Testis (tissue), 3 donors: ENCODE data around the gene GPR171. TPM values are rescaled to one million over a fixed set of nuclear protein-coding genes. Genes with fewer than 3 reads are reported as not detected.

Source experiments
- DNase-seq: peaks from one replicate; pipeline ENCODE4 v3.0.0-alpha.2; 2019
- H3K27ac ChIP-seq, 2 donors: fragments of 200-600 bp; sonication (generic); one replicate each; pipeline ENCODE4 v1.5.1; 2019
- H3K27me3 ChIP-seq: fragments of 200-600 bp; sonication (generic); one replicate; pipeline ENCODE4 v1.5.1; 2019
- H3K36me3 ChIP-seq: fragments of 200-600 bp; sonication (generic); one replicate; pipeline ENCODE4 v1.5.1; 2017; ENCODE audit warnings: low read depth; ENCODE audit errors: missing control alignments
- H3K4me1 ChIP-seq: fragments of 200-600 bp; sonication (generic); one replicate; pipeline ENCODE4 v1.5.1; 2019
- H3K4me3 ChIP-seq, 2 donors: fragments of 200-600 bp; sonication (generic); one replicate each; pipeline ENCODE4 v1.5.1; 2017 to 2019
- H3K9me3 ChIP-seq: fragments of 200-600 bp; sonication (generic); one replicate; pipeline ENCODE4 v1.5.1; 2017
- POLR2A ChIP-seq: fragments of 450-650 bp; IDR thresholded peaks from one replicate; pipeline ENCODE4 v1.6.1; 2017; ENCODE audit warnings: antibody characterized with exemption, mild to moderate bottlenecking, moderate library complexity
- WGBS, 2 donors: methylation state at CpG; one replicate each; pipeline ENCODE4 v1.1.5; 2018; 5-methylcytosine and 5-hydroxymethylcytosine counted together
- intact Hi-C: fragments of 100-400 bp; cut with DNase I; formaldehyde crosslinking; loops from one replicate; pipeline ENCODE4 v1.15.1; 2023; ENCODE audit warnings: low total_unique reads
- polyA plus RNA-seq: library from polyadenylated mRNA; stranded (reverse); fragments of 350-450 nt; fragmentation: Illumina TruSeq; extraction: RNeasy Lipid Tissue Mini Kit (QIAGEN cat#74804); gene quantifications from one replicate; pipeline ENCODE4 v1.2.3, GENCODE V29; 2014; ENCODE audit warnings: low read depth, low replicate concordance; ENCODE audit not compliant: insufficient read depth
- total RNA-seq, 2 donors: library from RNA; depleted of rRNA; stranded (reverse); fragments of >200 nt; gene quantifications; one replicate each; pipeline ENCODE4 v1.2.3, GENCODE V29; 2016
- TF ChIP-seq, protein P1 (sequence below), 3 experiments: fragments of 450-650 bp in 2 of 3; fragments of 200-600 bp in 1 of 3; sonication (generic) in 1 of 3; IDR thresholded peaks; one replicate each; pipeline ENCODE4 v1.5.1; 2016 to 2019; ENCODE audit warnings: antibody characterized with exemption in 3 of 3, mild to moderate bottlenecking in 2 of 3, moderate library complexity in 1 of 3

GPR171 gene
- total and polyA plus RNA-seq, 3 donors from 2014 or later = 0.22 to 0.62 TPM; not detected in 1

DNA sequence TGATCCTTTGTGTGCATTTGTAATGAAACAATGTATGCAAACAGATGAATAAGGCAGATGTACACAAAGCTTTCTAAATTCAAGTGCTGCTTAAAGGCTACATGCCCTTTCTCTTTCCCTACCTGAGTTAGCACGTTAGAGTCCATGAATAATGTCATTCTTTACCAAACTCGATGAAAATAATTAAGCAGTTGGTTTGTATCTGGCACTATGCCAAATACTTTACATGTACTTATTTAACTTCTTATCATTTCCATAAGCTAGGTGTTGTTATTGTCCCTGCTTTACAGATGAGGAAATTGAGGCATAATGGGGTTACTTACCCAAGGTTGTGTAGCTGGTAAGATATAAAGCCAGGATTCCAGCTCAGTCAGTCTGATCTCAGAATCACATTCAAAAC is 2.4 kb downstream of the GPR171 start:
- H3K4me3 ChIP-seq = no peak overlapping the region
- intact Hi-C loops = no loop called here
- WGBS, 2 donors = 68 to 69% methylated on average over 2 of the region's 2 CpGs

DNA sequence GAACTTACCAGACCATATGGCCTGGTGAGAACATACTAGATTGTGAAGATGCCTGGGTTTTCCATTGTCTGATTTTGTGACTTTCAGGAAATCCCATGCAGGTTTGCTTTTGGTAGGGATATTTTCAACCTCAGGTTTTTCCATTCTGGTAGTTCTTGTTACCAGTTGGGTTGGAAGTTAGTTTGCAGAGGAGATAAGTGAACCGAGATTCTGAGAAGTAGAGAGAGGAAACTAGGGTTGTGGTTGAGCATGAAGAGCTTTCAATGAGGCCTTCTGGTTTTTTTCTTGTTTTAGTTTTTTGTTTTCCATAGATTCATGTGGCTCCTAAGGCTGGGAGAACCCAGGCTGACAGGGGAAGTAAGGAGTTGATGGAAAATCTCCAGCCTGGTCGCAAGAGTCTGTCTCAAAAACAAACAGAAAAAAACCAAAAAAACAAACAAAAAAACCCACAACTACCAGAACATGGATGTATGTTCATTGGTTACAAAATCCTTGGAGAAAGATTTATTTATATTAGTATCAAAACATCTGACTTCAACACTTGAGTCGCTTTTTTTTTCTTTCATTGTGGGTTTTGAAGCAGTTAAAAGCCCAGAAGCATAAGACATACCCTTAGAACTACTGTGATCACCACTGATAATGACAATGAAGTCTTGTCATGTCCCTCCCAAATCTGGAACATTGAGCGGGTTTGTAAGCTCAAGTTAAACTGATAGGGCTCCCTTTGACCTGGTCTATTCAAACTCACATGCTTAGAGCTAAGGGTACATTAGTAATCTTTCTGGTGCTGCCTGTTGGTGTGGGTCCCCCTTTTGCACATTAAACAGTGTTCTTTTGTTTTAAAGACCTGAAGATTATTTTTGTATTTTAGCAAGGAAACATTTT is 3.2 kb downstream of the GPR171 start:
- no peak overlapping the region for H3K4me3 ChIP-seq
- TF ChIP-seq POLR2A = no peak
- H3K9me3 ChIP-seq = no peaks in the 10 kb centered on the region
- H3K27me3 ChIP-seq = no peaks in the 10 kb centered on the region
- no peaks in the 10 kb centered on the region for H3K36me3 ChIP-seq
- no peaks in the 10 kb centered on the region for H3K4me1 ChIP-seq
- no peak for DNase-seq
- no peak overlapping the region for H3K27ac ChIP-seq
- WGBS, 2 donors = 91 to 92% methylated on average over 4 of the region's 4 CpGs
- intact Hi-C loops = no loop called here

More for the DNA sequence above, 2.4 kb downstream of the GPR171 start:
- TF ChIP-seq POLR2A = no peak
- TF ChIP-seq, protein P1, sequence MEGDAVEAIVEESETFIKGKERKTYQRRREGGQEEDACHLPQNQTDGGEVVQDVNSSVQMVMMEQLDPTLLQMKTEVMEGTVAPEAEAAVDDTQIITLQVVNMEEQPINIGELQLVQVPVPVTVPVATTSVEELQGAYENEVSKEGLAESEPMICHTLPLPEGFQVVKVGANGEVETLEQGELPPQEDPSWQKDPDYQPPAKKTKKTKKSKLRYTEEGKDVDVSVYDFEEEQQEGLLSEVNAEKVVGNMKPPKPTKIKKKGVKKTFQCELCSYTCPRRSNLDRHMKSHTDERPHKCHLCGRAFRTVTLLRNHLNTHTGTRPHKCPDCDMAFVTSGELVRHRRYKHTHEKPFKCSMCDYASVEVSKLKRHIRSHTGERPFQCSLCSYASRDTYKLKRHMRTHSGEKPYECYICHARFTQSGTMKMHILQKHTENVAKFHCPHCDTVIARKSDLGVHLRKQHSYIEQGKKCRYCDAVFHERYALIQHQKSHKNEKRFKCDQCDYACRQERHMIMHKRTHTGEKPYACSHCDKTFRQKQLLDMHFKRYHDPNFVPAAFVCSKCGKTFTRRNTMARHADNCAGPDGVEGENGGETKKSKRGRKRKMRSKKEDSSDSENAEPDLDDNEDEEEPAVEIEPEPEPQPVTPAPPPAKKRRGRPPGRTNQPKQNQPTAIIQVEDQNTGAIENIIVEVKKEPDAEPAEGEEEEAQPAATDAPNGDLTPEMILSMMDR (IDR thresholded peaks at IDR 0.05) = no peak
- Histone ChIP-seq H3K4me1 (no peaks in the 10 kb centered on the region), H3K9me3 (no peaks in the 10 kb centered on the region), H3K27ac (no peak overlapping the region), H3K36me3 (no peaks in the 10 kb centered on the region), H3K27me3 (no peaks in the 10 kb centered on the region)
- DNase-seq = no peak

DNA sequence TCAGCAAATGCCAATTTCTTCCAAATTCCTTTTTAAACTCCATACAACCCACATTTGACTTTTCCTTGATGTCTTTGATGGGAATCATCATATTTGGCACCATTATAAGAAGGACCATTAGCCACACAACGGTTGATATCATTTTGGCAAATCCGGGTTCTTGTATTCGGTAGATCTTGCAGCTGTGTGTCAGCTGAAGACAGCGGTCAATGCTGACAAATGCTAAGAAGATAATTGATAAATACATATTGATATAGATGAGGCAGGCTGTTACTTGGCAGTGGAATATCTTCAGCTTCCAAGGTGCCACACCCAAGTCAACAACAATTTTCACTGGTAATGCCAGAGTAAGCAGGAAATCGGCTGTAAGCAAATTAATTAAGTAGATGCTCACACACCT is 4.2 kb downstream of the GPR171 start:
- TF ChIP-seq, protein P1 (IDR thresholded peaks at IDR 0.05) = no peak
- TF ChIP-seq POLR2A = no peak
- no peak overlapping the region for H3K4me3 ChIP-seq
- intact Hi-C loops = no loop called here
- H3K4me1 ChIP-seq = no peaks in the 10 kb centered on the region
- DNase-seq = no peak
- no peaks in the 10 kb centered on the region for H3K9me3 ChIP-seq
- WGBS, 2 donors = 92 to 98% methylated on average over 5 of the region's 5 CpGs
- no peaks in the 10 kb centered on the region for H3K36me3 ChIP-seq
- H3K27ac ChIP-seq = no peak overlapping the region
- no peaks in the 10 kb centered on the region for H3K27me3 ChIP-seq

DNA sequence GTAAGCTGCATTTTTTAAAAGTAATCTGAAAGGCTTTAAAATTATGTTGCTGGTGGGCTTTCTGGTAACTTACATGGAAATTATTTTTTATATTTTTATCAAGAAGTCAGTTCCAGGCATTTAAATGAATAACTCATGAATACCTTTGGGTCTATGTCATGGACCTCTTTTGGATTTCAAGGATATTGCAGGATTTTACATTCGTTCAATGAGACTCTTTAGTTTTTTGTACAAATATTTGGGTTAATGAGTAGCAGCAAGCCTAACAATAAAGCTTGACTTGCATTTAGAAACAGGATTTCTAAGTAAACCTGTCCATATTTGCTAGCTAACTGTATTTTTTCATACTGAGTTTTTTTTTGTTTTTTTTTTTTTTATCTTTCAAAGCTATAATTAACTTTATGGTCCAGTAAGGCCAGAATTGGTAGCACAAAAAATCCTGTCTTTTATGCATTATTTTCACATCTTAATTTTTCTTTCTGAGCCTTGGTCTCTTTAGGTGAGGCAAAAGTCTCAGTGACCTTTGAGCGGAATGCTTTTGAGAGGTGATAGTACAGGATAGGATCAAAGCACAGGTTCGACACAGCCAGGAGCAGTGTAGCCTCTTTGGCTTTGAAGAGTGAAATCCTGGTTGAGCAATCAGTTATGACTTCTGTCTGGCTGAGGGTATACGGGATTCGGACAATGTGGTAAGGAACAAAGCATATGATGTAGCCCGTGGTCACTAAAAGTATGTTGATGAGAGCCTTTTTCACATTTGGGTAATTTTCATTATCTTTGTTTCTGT is 4.8 kb downstream of the GPR171 start:
- TF ChIP-seq POLR2A = no peak
- TF ChIP-seq, protein P1 (IDR thresholded peaks at IDR 0.05) = no peak
- intact Hi-C loops = no loop called here
- no peak overlapping the region for H3K27ac ChIP-seq
- H3K4me1 ChIP-seq = no peaks in the 10 kb centered on the region
- H3K9me3 ChIP-seq = no peaks in the 10 kb centered on the region
- H3K36me3 ChIP-seq = no peaks in the 10 kb centered on the region
- H3K4me3 ChIP-seq = no peak overlapping the region
- no peaks in the 10 kb centered on the region for H3K27me3 ChIP-seq
- 90 to 93% methylated on average over 6 of the region's 6 CpGs for WGBS, 2 donors
- DNase-seq = no peak

DNA sequence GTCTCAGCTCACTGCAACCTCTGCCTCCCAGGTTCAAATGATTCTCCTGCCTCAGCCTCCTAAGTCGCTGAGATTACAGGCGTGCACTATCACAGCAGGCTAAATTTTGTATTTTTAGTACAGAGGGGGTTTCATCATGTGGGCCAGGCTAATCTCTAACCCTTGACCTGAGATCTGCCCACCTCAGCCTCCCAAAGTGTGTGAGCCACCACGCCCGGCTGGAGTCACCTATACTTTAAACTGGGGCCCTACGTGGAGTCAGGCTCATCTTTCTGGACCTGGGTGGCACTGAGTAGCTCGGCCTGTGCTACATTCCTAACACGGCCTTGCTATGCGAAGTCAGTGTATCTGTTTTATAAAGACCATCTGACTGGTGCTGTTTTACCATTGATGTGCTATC is 5.8 kb downstream of the GPR171 start:
- 89 to 98% methylated on average over 8 of the region's 8 CpGs for WGBS, 2 donors
- Histone ChIP-seq H3K4me3 (no peak overlapping the region), H3K27ac (no peak overlapping the region), H3K36me3 (no peaks in the 10 kb centered on the region), H3K4me1 (no peaks in the 10 kb centered on the region), H3K27me3 (no peaks in the 10 kb centered on the region), H3K9me3 (no peaks in the 10 kb centered on the region)
- DNase-seq = no peak
- TF ChIP-seq, protein P1 (IDR thresholded peaks at IDR 0.05) = no peak
- TF ChIP-seq POLR2A = no peak
- intact Hi-C loops = no loop called here
